Measurements from ENCODE around the gene AJAP1.

AJAP1 gene

DNA sequence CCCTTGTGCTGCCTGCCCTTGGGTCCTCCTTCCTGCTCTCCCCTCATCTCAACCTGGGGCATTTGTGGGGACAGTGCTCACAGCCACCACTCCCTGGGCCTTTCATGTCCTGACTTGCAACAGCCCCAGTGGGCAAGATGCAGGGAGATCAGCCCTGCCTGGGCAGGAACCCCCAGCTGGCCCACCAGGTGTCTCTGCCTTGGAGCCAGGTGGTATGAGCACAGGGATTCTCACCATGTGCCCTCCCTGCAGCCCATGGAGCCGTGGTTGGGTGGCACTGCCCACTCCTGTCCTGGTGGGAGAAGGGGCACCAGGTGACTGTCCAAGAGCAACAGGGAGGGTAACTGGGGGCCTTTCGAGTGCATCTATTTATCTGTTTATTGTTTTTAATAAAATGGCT lies 100.4 kb downstream of the AJAP1 start:
- H3K4me1 ChIP-seq (ENCODE audit: insufficient read depth, poor library complexity, severe bottlenecking), result no peaks in the 10 kb centered on the region
- TF ChIP-seq, protein P1, sequence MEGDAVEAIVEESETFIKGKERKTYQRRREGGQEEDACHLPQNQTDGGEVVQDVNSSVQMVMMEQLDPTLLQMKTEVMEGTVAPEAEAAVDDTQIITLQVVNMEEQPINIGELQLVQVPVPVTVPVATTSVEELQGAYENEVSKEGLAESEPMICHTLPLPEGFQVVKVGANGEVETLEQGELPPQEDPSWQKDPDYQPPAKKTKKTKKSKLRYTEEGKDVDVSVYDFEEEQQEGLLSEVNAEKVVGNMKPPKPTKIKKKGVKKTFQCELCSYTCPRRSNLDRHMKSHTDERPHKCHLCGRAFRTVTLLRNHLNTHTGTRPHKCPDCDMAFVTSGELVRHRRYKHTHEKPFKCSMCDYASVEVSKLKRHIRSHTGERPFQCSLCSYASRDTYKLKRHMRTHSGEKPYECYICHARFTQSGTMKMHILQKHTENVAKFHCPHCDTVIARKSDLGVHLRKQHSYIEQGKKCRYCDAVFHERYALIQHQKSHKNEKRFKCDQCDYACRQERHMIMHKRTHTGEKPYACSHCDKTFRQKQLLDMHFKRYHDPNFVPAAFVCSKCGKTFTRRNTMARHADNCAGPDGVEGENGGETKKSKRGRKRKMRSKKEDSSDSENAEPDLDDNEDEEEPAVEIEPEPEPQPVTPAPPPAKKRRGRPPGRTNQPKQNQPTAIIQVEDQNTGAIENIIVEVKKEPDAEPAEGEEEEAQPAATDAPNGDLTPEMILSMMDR (IDR thresholded peaks at IDR 0.05; ENCODE audit: poor library complexity, severe bottlenecking), result no peak
- H3K9me3 ChIP-seq (ENCODE audit: severe bottlenecking), result peaks cover 3% of the 10 kb centered on the region
- no peak overlapping the region for H3K4me3 ChIP-seq (ENCODE audit: severe bottlenecking)
- DNase-seq (ENCODE audit: low spot score) (no peak), ATAC-seq (ENCODE audit: low read depth) (no peak)
- no peaks in the 10 kb centered on the region for H3K27me3 ChIP-seq (ENCODE audit: insufficient read depth, poor library complexity, severe bottlenecking)
- no peak overlapping the region for H3K27ac ChIP-seq (ENCODE audit: poor library complexity, severe bottlenecking)
- no peaks in the 10 kb centered on the region for H3K36me3 ChIP-seq (ENCODE audit: low read depth)

DNA sequence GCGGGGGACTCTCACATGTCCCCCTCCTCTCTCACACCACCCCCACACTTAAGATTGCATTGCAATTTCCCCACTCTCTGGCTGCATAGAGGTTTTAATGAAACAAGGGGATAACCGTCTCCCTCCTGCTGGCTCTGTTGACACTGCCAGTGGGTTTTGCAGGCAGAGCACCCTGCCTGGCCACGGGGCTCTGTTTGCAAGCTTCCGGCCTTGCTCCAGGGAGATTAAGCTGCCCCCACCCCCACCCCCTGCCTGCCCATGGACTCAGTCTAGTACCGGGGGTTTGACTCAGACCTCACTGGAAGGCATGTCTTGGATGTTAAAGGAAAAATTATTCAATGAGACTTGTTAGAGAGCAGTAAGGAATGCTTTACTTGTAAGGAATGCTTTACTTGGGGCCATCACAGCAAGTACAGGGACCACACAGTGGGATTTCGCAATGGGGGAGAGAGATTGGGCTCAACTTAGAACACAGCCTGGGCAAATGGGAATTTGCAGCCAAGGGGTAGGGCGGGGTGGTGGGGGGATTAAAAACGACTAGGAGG lies 101.0 kb downstream of the AJAP1 start:
- DNase-seq (ENCODE audit: low spot score) (no peak), ATAC-seq (ENCODE audit: low read depth) (no peak)
- Histone ChIP-seq H3K4me3 (ENCODE audit: severe bottlenecking) (no peak overlapping the region), H3K4me1 (ENCODE audit: insufficient read depth, poor library complexity, severe bottlenecking) (no peaks in the 10 kb centered on the region), H3K27ac (ENCODE audit: poor library complexity, severe bottlenecking) (no peak overlapping the region), H3K36me3 (ENCODE audit: low read depth) (no peaks in the 10 kb centered on the region), H3K27me3 (ENCODE audit: insufficient read depth, poor library complexity, severe bottlenecking) (no peaks in the 10 kb centered on the region), H3K9me3 (ENCODE audit: severe bottlenecking) (peaks cover 3% of the 10 kb centered on the region)
- TF ChIP-seq, protein P1 (IDR thresholded peaks at IDR 0.05; ENCODE audit: poor library complexity, severe bottlenecking), result no peak

DNA sequence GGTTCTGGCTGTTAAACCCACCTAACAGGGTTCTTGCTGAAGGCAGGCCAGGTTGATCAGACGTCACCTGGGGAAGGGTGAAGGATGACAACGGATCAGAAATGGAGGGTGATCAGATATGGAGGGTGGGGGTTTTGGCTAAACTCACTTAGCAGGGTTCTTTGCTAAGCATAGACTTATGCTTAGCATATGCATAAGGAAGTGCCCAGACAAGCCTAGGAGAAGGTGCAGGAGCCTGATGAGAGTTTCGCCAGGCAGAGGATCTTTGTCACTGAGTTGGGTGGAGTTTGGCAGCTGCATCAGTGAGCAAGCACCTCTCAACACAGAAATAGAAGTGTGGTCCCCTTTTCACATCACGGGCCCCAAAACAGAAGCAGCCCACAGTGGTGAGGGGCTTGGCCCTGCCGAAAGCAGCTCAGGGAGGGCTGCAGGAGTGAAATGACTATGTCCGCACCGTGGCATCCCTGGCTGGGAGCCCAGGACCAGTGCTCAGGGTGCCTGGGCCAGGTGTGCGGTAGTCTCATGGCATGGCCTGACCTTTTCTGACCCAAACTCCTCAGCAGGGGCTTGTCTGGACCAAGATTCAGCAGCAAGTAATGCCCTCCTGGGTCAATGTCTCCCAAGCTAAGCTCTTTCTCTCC lies 101.6 kb downstream of the AJAP1 start:
- H3K9me3 ChIP-seq (ENCODE audit: severe bottlenecking), result peaks cover 3% of the 10 kb centered on the region
- DNase-seq (ENCODE audit: low spot score) (no peak), ATAC-seq (ENCODE audit: low read depth) (no peak)
- TF ChIP-seq, protein P1 (IDR thresholded peaks at IDR 0.05; ENCODE audit: poor library complexity, severe bottlenecking), result no peak
- H3K4me1 ChIP-seq (ENCODE audit: insufficient read depth, poor library complexity, severe bottlenecking), result no peaks in the 10 kb centered on the region
- no peak overlapping the region for H3K27ac ChIP-seq (ENCODE audit: poor library complexity, severe bottlenecking)
- no peaks in the 10 kb centered on the region for H3K36me3 ChIP-seq (ENCODE audit: low read depth)
- H3K27me3 ChIP-seq (ENCODE audit: insufficient read depth, poor library complexity, severe bottlenecking), result no peaks in the 10 kb centered on the region
- H3K4me3 ChIP-seq (ENCODE audit: severe bottlenecking), result no peak overlapping the region

DNA sequence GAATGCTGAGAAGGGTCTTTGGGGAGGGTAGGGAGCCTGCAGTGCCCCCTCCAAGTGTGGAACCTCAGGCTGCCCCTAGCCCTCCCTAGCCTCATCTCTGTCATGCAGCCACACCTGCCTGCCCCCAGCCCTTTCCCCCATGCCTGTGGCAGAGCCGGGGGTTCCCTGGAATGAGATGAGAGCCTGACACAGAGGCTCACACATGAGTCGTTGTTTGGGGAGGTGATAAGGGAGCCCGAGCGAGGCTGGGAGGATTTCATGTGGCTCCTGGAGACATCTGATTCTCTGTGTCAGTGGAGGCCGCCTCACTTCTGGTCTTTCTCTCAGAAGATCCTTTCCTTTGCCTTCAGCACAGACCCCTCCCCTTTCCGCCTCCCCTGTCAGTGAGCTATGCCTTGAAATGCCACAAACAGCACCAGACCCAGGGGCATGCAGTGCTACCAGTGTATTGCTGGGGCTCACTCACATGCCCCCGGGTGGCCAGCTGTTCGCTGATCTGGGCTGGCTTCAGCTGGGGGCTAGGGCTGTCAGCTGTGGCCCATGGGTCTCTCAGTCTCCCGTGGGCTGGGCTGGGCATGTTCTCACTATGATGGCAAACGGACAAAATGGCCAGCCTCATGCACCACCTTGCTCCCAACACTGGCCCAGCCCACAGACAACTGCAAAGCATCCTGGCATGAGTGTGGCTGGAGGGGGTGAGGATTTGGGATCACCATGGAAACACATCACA lies 102.6 kb downstream of the AJAP1 start:
- no peak for ATAC-seq (ENCODE audit: low read depth)
- peaks cover 3% of the 10 kb centered on the region for H3K9me3 ChIP-seq (ENCODE audit: severe bottlenecking)
- H3K27ac ChIP-seq (ENCODE audit: poor library complexity, severe bottlenecking), result no peak overlapping the region
- no peaks in the 10 kb centered on the region for H3K36me3 ChIP-seq (ENCODE audit: low read depth)
- H3K4me1 ChIP-seq (ENCODE audit: insufficient read depth, poor library complexity, severe bottlenecking), result no peaks in the 10 kb centered on the region
- TF ChIP-seq, protein P1 (IDR thresholded peaks at IDR 0.05; ENCODE audit: poor library complexity, severe bottlenecking), result no peak
- no peak overlapping the region for H3K4me3 ChIP-seq (ENCODE audit: severe bottlenecking)
- H3K27me3 ChIP-seq (ENCODE audit: insufficient read depth, poor library complexity, severe bottlenecking), result no peaks in the 10 kb centered on the region
- DNase-seq (ENCODE audit: low spot score), result no peak

DNA sequence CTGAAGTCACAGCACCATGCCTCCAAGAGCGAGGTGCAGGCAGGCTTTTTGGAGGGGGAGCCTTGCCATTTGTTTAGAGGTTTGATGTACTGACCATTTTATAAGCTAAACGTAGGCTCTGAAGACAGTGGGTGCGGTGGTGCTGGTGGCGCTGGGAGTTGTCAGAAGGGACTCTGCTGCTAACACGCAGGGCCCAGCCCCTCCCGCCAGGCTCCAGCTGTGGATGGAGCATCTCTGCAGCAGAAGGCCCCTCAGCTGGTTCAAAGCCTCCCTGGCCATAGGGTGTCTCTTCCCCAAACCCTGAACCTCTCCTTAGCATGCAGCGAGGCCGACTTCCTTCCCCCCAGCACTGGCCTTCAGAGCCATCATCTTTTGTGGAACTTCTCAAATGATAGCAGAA lies 105.3 kb downstream of the AJAP1 start:
- ATAC-seq (ENCODE audit: low read depth), result no peak
- no peaks in the 10 kb centered on the region for H3K4me1 ChIP-seq (ENCODE audit: insufficient read depth, poor library complexity, severe bottlenecking)
- H3K9me3 ChIP-seq (ENCODE audit: severe bottlenecking), result no peaks in the 10 kb centered on the region
- TF ChIP-seq, protein P1 (IDR thresholded peaks at IDR 0.05; ENCODE audit: poor library complexity, severe bottlenecking), result no peak
- H3K36me3 ChIP-seq (ENCODE audit: low read depth), result no peaks in the 10 kb centered on the region
- H3K27me3 ChIP-seq (ENCODE audit: insufficient read depth, poor library complexity, severe bottlenecking), result no peaks in the 10 kb centered on the region
- no peak overlapping the region for H3K27ac ChIP-seq (ENCODE audit: poor library complexity, severe bottlenecking)
- no peak for DNase-seq (ENCODE audit: low spot score)
- H3K4me3 ChIP-seq (ENCODE audit: severe bottlenecking), result no peak overlapping the region

Measured in RWPE2 (cell line).